ENCODE data around the gene SLC23A1. TPM values are rescaled to one million over a fixed set of nuclear protein-coding genes. Genes with fewer than 3 reads are reported as not detected.
"Not testable (repeated sequence)": the region's sequence is repeated elsewhere in the genome, so short reads cannot be mapped to it uniquely, and the experiment has no call there.

SLC23A1 gene
- total RNA-seq, 4 donors from 2014 or later: not detected

DNA sequence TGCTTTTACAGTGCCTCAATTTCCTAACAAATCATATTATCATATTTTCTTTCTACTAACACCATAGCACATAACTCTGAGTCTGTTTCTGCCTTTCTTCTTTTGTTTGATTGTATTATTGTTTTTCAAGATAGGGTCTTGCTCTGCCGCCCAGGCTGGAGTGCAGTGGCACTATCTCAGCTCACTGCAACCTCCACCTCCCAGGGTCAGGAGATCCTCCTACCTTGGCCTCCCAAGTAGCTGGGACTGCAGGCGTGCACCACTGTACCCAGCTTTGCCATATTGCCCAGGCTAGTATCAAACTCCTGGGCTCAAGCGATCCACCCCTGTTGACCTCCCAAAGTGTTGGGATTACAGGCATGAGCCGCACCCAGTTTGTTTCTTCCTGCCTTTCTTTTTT, 22.7 kb downstream of the SLC23A1 start:
- Histone ChIP-seq H3K27me3 (no peaks in the 10 kb centered on the region), H3K4me1 (peaks cover 5 to 6% of the 10 kb centered on the region in 2 donors), H3K9me3 (no peaks in the 10 kb centered on the region), H3K4me3 (no peak overlapping the region), H3K36me3 (peaks cover 0 to 23% of the 10 kb centered on the region in 2 donors), H3K27ac (no peak overlapping the region)
- no peak for DNase-seq
- ATAC-seq: no peak
- TF ChIP-seq, protein P1, sequence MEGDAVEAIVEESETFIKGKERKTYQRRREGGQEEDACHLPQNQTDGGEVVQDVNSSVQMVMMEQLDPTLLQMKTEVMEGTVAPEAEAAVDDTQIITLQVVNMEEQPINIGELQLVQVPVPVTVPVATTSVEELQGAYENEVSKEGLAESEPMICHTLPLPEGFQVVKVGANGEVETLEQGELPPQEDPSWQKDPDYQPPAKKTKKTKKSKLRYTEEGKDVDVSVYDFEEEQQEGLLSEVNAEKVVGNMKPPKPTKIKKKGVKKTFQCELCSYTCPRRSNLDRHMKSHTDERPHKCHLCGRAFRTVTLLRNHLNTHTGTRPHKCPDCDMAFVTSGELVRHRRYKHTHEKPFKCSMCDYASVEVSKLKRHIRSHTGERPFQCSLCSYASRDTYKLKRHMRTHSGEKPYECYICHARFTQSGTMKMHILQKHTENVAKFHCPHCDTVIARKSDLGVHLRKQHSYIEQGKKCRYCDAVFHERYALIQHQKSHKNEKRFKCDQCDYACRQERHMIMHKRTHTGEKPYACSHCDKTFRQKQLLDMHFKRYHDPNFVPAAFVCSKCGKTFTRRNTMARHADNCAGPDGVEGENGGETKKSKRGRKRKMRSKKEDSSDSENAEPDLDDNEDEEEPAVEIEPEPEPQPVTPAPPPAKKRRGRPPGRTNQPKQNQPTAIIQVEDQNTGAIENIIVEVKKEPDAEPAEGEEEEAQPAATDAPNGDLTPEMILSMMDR (IDR thresholded peaks at IDR 0.05 in 4 of 5, conservative IDR thresholded peaks at IDR 0.05 in 1 of 5): no peak
- no peak for TF ChIP-seq POLR2A (IDR thresholded peaks at IDR 0.05)
- intact Hi-C loops (cut with DNase I; ENCODE audit: low total_unique reads) (no loop called here), in situ Hi-C loops (cut with MboI; ENCODE audit: low sequenced_read_pairs in 4 of 4) (no loop called here)

DNA sequence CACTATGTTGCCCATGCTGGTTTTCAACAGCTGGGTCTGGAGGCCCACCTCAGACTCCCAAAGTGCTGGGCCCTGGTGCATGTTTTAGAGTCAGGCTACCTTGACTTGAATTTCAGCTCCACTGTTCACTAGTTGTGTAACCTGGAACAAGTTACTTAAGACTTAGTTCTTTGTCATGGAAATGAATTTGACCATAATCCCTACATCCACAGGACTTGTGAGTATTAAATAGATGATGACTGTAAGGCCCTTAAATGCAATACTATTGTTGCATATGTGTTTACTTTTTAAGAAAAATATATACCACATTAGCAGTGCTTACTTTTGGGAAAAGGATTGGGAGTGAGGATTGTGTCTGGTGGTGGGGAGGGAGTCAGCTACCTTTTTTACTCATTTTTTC, 25.0 kb downstream of the SLC23A1 start:
- TF ChIP-seq, protein P1 (IDR thresholded peaks at IDR 0.05 in 4 of 5, conservative IDR thresholded peaks at IDR 0.05 in 1 of 5): no peak
- TF ChIP-seq POLR2A (IDR thresholded peaks at IDR 0.05): no peak
- Histone ChIP-seq H3K4me3 (no peak overlapping the region), H3K27me3 (no peaks in the 10 kb centered on the region), H3K4me1 (peaks cover 7 to 10% of the 10 kb centered on the region in 2 donors), H3K36me3 (no peaks in the 10 kb centered on the region), H3K27ac (no peak overlapping the region), H3K9me3 (no peaks in the 10 kb centered on the region)
- DNase-seq (no peak), ATAC-seq (no peak)
- intact Hi-C loops (cut with DNase I; ENCODE audit: low total_unique reads): no loop called here
- in situ Hi-C loops (cut with MboI; ENCODE audit: low sequenced_read_pairs in 4 of 4): no loop called here

GRCh38 chr5:139355900-139356299, 27.2 kb downstream of the SLC23A1 start:
- ATAC-seq; H3K4me3 ChIP-seq; H3K27me3 ChIP-seq; intact Hi-C loops (cut with DNase I; ENCODE audit: low total_unique reads); in situ Hi-C loops (cut with MboI; ENCODE audit: low sequenced_read_pairs in 4 of 4); H3K36me3 ChIP-seq; H3K9me3 ChIP-seq; H3K27ac ChIP-seq; DNase-seq: not testable (repeated sequence)
- H3K4me1 ChIP-seq: peaks cover 23 to 27% of the 10 kb centered on the region in 2 donors

GRCh38 chr5:139354186-139354585, 28.9 kb downstream of the SLC23A1 start:
- in situ Hi-C loops (cut with MboI; ENCODE audit: low sequenced_read_pairs in 4 of 4) (no loop called here), intact Hi-C loops (cut with DNase I; ENCODE audit: low total_unique reads) (no loop called here)
- Histone ChIP-seq H3K27ac (no peak overlapping the region), H3K4me3 (no peak overlapping the region), H3K36me3 (no peaks in the 10 kb centered on the region), H3K27me3 (no peaks in the 10 kb centered on the region), H3K4me1 (peaks cover 22 to 37% of the 10 kb centered on the region in 2 donors), H3K9me3 (no peaks in the 10 kb centered on the region)
- no peak for ATAC-seq
- TF ChIP-seq POLR2A (IDR thresholded peaks at IDR 0.05): no peak
- TF ChIP-seq, protein P1 (IDR thresholded peaks at IDR 0.05 in 4 of 5, conservative IDR thresholded peaks at IDR 0.05 in 1 of 5): no peak
- DNase-seq: no peak

DNA sequence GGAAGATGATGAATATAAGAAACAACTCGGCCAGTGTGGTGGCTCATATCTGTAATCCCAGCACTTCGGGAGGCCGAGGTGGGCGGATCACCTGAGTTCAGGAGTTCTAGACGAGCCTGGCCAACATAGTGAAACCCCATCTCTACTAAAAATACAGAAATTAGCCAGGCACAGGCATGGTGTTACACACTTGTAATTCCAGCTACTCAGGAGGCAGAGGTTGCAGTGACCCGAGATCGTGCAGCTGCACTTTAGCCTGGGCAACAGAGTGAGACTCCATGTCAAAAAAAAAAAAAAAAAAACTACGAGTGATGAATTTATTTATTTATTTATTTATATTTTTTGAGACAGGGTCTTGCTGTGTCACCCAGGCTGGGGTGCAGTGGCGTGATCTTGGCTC, 35.2 kb downstream of the SLC23A1 start:
- intact Hi-C loops (cut with DNase I; ENCODE audit: low total_unique reads); DNase-seq; H3K36me3 ChIP-seq; H3K9me3 ChIP-seq; H3K4me3 ChIP-seq; H3K27ac ChIP-seq; H3K27me3 ChIP-seq; ATAC-seq: not testable (repeated sequence)
- in situ Hi-C loops (cut with MboI; ENCODE audit: low sequenced_read_pairs in 4 of 4): loop anchor here in 1 of 4 donors (10.0 kb wide), 1 partner anchor 53 kb away; the partner anchor contains the start of gene MATR3
- H3K4me1 ChIP-seq: peaks cover 46 to 56% of the 10 kb centered on the region in 2 donors

- ATAC-seq; intact Hi-C loops (cut with DNase I; ENCODE audit: low total_unique reads); H3K4me3 ChIP-seq; DNase-seq; H3K27me3 ChIP-seq; H3K36me3 ChIP-seq; H3K9me3 ChIP-seq; H3K27ac ChIP-seq: not testable (repeated sequence)
- H3K4me1 ChIP-seq: peaks cover 41 to 47% of the 10 kb centered on the region in 2 donors
- in situ Hi-C loops (cut with MboI; ENCODE audit: low sequenced_read_pairs in 4 of 4): loop anchor here in 1 of 4 donors (10.0 kb wide), 1 partner anchor 51 kb away; the partner anchor contains the start of gene MATR3
These were observed 37.7 kb downstream of the SLC23A1 start for GRCh38 chr5:139345442-139345841.
